ENCODE results near the gene NAGPA.

- no peak for TF ChIP-seq CTCF (IDR thresholded peaks at IDR 0.05; ENCODE audit: low read depth, low read length)
- TF ChIP-seq MYC (IDR thresholded peaks at IDR 0.05; ENCODE audit: low read depth, low read length), result no peak
- TF ChIP-seq POLR2A (IDR thresholded peaks at IDR 0.05; ENCODE audit: extremely low read depth, insufficient read length), result no peak
- TF ChIP-seq MAX (IDR thresholded peaks at IDR 0.05; ENCODE audit: low read depth, low read length), result no peak
These were observed 42.0 kb downstream of the NAGPA start for GRCh38 chr16:4991754-4992153.

All from NB4 (cell line).